ENCODE results near the gene USH2A. TPM values are rescaled to one million over a fixed set of nuclear protein-coding genes. Genes with fewer than 3 reads are reported as not detected.

The USH2A gene
- total RNA-seq, 1 donor from 2014 or later = 0.05 TPM

- peak; percentile 46 for DNase-seq (ENCODE audit: low read depth)
Measured at GRCh38 chr1:215710036-215710898, 713.0 kb downstream of the USH2A start.

- peak; percentile 22 for DNase-seq (ENCODE audit: low read depth)
Measured at GRCh38 chr1:215704089-215704860, 719.0 kb downstream of the USH2A start.

GRCh38 chr1:215682232-215682631, 741.0 kb downstream of the USH2A start:
- peak; percentile 74 for DNase-seq (ENCODE audit: low read depth)

- no peak for DNase-seq (ENCODE audit: low read depth)
Measured at GRCh38 chr1:215681041-215681440, 742.2 kb downstream of the USH2A start.

- DNase-seq (ENCODE audit: low read depth) = no peak
Measured at GRCh38 chr1:215679231-215679630, 744.0 kb downstream of the USH2A start.

GRCh38 chr1:215677112-215677511, 746.1 kb downstream of the USH2A start:
- no peak for DNase-seq (ENCODE audit: low read depth)

GRCh38 chr1:215673943-215674342, 749.3 kb downstream of the USH2A start:
- DNase-seq (ENCODE audit: low read depth) = no peak

GRCh38 chr1:215672482-215672881, 750.8 kb downstream of the USH2A start:
- DNase-seq (ENCODE audit: low read depth) = no peak

GRCh38 chr1:215669806-215670491, 753.3 kb downstream of the USH2A start:
- DNase-seq (ENCODE audit: low read depth) = no peak

GRCh38 chr1:215667761-215668160, 755.5 kb downstream of the USH2A start:
- DNase-seq (ENCODE audit: low read depth) = no peak

- peak; percentile 95 for DNase-seq (ENCODE audit: low read depth)
Measured at GRCh38 chr1:215665215-215665614, 758.0 kb downstream of the USH2A start.

- DNase-seq (ENCODE audit: low read depth) = no peak
Measured at GRCh38 chr1:215661033-215661432, 762.2 kb downstream of the USH2A start.

- peak; percentile 85 for DNase-seq (ENCODE audit: low read depth)
Measured at GRCh38 chr1:215660259-215660658, 763.0 kb downstream of the USH2A start.

- no peak for DNase-seq (ENCODE audit: low read depth)
Measured at GRCh38 chr1:215657047-215657446, 766.2 kb downstream of the USH2A start.

GRCh38 chr1:215652371-215652770, 770.9 kb downstream of the USH2A start:
- DNase-seq (ENCODE audit: low read depth) = no peak

GRCh38 chr1:215651867-215652266, 771.4 kb downstream of the USH2A start:
- no peak for DNase-seq (ENCODE audit: low read depth)

GRCh38 chr1:215650446-215651149, 772.6 kb downstream of the USH2A start:
- DNase-seq (ENCODE audit: low read depth) = no peak

GRCh38 chr1:215648957-215649356, 774.3 kb downstream of the USH2A start:
- no peak for DNase-seq (ENCODE audit: low read depth)

GRCh38 chr1:215647738-215648137, 775.5 kb downstream of the USH2A start:
- no peak for DNase-seq (ENCODE audit: low read depth)

GRCh38 chr1:215645861-215646260, 777.4 kb downstream of the USH2A start:
- no peak for DNase-seq (ENCODE audit: low read depth)

- no peak for DNase-seq (ENCODE audit: low read depth)
Measured at GRCh38 chr1:215645182-215645581, 778.1 kb downstream of the USH2A start.
